Measurements from ENCODE around the gene CCNF.

Gene CCNF

DNA sequence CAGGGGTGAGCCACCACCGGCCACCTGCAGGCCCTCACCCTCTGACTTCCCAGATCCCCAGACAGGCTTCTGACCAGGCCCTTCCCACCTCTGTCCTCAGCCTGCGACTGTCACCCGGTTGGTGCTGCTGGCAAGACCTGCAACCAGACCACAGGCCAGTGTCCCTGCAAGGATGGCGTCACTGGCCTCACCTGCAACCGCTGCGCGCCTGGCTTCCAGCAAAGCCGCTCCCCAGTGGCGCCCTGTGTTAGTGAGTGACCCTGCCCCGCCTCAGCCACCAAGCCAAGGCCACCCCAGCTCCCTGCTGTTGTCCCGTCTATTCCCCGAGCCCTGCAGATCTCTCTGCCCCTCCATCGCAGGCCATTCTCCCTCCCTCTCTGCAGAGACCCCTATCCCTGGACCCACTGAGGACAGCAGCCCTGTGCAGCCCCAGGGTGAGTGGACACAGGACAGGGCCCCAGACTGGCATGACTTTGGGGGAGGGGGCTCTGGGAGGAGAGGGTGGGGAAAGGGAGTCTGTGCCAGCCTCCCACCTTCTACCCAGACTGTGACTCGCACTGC, 43.7 kb downstream of the CCNF start:
- CTCF ChIA-PET = interaction anchor here (0.5 kb wide), 1 partner anchor 217 kb away, joined by 6 read pairs; no protein-coding TSS in a partner anchor
- POLR2A ChIA-PET = interaction anchor here (0.6 to 1.4 kb wide), 2 partner anchors 29 to 38 kb away, joined by 4 to 7 read pairs; no protein-coding TSS in a partner anchor

DNA sequence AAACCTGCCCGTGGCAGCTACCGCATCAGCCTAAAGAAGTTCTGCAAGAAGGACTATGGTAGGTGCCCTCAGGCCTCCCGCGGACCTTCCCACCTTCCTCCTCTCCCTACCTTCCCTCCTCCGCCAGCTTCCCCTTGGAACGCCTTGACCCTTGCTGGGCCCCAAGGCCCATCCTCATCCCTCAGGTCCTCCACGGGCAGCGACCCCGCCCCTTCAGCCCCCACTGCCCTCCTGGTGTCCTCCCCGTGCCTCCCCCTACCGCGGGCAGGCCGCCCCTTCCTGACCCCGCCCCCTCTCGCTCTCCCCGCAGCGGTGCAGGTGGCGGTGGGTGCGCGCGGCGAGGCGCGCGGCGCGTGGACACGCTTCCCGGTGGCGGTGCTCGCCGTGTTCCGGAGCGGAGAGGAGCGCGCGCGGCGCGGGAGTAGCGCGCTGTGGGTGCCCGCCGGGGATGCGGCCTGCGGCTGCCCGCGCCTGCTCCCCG, 44.2 kb downstream of the CCNF start:
- Histone ChIP-seq H3K4me1 (ENCODE audit: control insufficient read depth, insufficient read depth, low read length) (peaks cover 21% of the 10 kb centered on the region), H3K27ac (ENCODE audit: extremely low read depth, low read depth, low read length) (no peak overlapping the region; the same call in 1 of the 2 replicates), H3K36me3 (ENCODE audit: control insufficient read depth in 2 of 2, insufficient read depth in 1 of 2, low read length in 2 of 2) (no peaks in the 10 kb centered on the region), H3K9me3 (ENCODE audit: control insufficient read depth, insufficient read depth, low read depth, low read length) (no peaks in the 10 kb centered on the region), H3K4me3 (ENCODE audit: low read depth, low read length) (no peak overlapping the region; the same call in 1 of the 2 replicates)
- ChIA-PET CTCF (interaction anchor here (0.5 to 1.2 kb wide), 2 partner anchors 27 to 217 kb away, joined by 3 to 6 read pairs; no protein-coding TSS in a partner anchor), POLR2A (interaction anchor here (1.4 kb wide), 1 partner anchor 28 kb away, joined by 7 read pairs; no protein-coding TSS in a partner anchor)
- TF ChIP-seq KLF16 (tag by site-specific recombination; IDR thresholded peaks at IDR 0.05) = 0 out of 2 replicates have a peak, but pooled peaks have one; percentile 39
- TF ChIP-seq ZNF37A (tag by site-specific recombination; IDR thresholded peaks at IDR 0.05) = no peak
- TF ChIP-seq, protein P1, sequence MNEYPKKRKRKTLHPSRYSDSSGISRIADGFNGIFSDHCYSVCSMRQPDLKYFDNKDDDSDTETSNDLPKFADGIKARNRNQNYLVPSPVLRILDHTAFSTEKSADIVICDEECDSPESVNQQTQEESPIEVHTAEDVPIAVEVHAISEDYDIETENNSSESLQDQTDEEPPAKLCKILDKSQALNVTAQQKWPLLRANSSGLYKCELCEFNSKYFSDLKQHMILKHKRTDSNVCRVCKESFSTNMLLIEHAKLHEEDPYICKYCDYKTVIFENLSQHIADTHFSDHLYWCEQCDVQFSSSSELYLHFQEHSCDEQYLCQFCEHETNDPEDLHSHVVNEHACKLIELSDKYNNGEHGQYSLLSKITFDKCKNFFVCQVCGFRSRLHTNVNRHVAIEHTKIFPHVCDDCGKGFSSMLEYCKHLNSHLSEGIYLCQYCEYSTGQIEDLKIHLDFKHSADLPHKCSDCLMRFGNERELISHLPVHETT (tag by site-specific recombination; IDR thresholded peaks at IDR 0.05) = no peak
- TF ChIP-seq OSR2 (tag by site-specific recombination; IDR thresholded peaks at IDR 0.05) = peak; percentile 59
- TF ChIP-seq, protein P2, sequence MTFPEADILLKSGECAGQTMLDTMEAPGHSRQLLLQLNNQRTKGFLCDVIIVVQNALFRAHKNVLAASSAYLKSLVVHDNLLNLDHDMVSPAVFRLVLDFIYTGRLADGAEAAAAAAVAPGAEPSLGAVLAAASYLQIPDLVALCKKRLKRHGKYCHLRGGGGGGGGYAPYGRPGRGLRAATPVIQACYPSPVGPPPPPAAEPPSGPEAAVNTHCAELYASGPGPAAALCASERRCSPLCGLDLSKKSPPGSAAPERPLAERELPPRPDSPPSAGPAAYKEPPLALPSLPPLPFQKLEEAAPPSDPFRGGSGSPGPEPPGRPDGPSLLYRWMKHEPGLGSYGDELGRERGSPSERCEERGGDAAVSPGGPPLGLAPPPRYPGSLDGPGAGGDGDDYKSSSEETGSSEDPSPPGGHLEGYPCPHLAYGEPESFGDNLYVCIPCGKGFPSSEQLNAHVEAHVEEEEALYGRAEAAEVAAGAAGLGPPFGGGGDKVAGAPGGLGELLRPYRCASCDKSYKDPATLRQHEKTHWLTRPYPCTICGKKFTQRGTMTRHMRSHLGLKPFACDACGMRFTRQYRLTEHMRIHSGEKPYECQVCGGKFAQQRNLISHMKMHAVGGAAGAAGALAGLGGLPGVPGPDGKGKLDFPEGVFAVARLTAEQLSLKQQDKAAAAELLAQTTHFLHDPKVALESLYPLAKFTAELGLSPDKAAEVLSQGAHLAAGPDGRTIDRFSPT (tag by site-specific recombination; IDR thresholded peaks at IDR 0.05) = peak; percentile 76
- no peak for TF ChIP-seq ZNF677 (tag by site-specific recombination; IDR thresholded peaks at IDR 0.05)
- TF ChIP-seq ZNF416 (tag by site-specific recombination; IDR thresholded peaks at IDR 0.05) = no peak
- 0 out of 2 replicates have a peak, but pooled peaks have one; percentile 62 for TF ChIP-seq ZBTB7A (tag by site-specific recombination; IDR thresholded peaks at IDR 0.05; ENCODE audit: low read depth)
- no peak for TF ChIP-seq ZNF560 (tag by site-specific recombination; IDR thresholded peaks at IDR 0.05; ENCODE audit: borderline replicate concordance)
- TF ChIP-seq ZNF555 (tag by site-specific recombination; conservative IDR thresholded peaks at IDR 0.05) = no peak
- no peak for TF ChIP-seq ZNF707 (tag by site-specific recombination; IDR thresholded peaks at IDR 0.05)
- peak; percentile 76 for TF ChIP-seq GLIS1 (tag by site-specific recombination; IDR thresholded peaks at IDR 0.05)
- peak; percentile 77 for TF ChIP-seq KLF1 (tag by site-specific recombination; IDR thresholded peaks at IDR 0.05)
- no peak for TF ChIP-seq FEZF1 (tag by site-specific recombination; IDR thresholded peaks at IDR 0.05)

More for the DNA sequence above, 43.7 kb downstream of the CCNF start:
- H3K4me3 ChIP-seq (ENCODE audit: low read depth, low read length) = no peak overlapping the region; the same call in 1 of the 2 replicates
- H3K27ac ChIP-seq (ENCODE audit: extremely low read depth, low read depth, low read length) = no peak overlapping the region
- no peaks in the 10 kb centered on the region for H3K36me3 ChIP-seq (ENCODE audit: control insufficient read depth in 2 of 2, insufficient read depth in 1 of 2, low read length in 2 of 2)
- H3K4me1 ChIP-seq (ENCODE audit: control insufficient read depth, insufficient read depth, low read length) = peaks cover 26% of the 10 kb centered on the region
- TF ChIP-seq KLF7 (tag by site-specific recombination; IDR thresholded peaks at IDR 0.05; ENCODE audit: borderline replicate concordance) = no peak
- TF ChIP-seq ZBTB17 (tag by site-specific recombination; IDR thresholded peaks at IDR 0.05) = 0 out of 2 replicates have a peak, but pooled peaks have one; percentile 11
- TF ChIP-seq ZBTB20 (tag by site-specific recombination; IDR thresholded peaks at IDR 0.05) = 0 out of 2 replicates have a peak, but pooled peaks have one; percentile 24
- TF ChIP-seq ZNF555 (tag by site-specific recombination; conservative IDR thresholded peaks at IDR 0.05) = no peak
- TF ChIP-seq ZNF670 (tag by site-specific recombination; IDR thresholded peaks at IDR 0.05; ENCODE audit: low read depth) = no peak
- no peak for TF ChIP-seq ZNF155 (tag by site-specific recombination; IDR thresholded peaks at IDR 0.05)
- TF ChIP-seq, protein P3, sequence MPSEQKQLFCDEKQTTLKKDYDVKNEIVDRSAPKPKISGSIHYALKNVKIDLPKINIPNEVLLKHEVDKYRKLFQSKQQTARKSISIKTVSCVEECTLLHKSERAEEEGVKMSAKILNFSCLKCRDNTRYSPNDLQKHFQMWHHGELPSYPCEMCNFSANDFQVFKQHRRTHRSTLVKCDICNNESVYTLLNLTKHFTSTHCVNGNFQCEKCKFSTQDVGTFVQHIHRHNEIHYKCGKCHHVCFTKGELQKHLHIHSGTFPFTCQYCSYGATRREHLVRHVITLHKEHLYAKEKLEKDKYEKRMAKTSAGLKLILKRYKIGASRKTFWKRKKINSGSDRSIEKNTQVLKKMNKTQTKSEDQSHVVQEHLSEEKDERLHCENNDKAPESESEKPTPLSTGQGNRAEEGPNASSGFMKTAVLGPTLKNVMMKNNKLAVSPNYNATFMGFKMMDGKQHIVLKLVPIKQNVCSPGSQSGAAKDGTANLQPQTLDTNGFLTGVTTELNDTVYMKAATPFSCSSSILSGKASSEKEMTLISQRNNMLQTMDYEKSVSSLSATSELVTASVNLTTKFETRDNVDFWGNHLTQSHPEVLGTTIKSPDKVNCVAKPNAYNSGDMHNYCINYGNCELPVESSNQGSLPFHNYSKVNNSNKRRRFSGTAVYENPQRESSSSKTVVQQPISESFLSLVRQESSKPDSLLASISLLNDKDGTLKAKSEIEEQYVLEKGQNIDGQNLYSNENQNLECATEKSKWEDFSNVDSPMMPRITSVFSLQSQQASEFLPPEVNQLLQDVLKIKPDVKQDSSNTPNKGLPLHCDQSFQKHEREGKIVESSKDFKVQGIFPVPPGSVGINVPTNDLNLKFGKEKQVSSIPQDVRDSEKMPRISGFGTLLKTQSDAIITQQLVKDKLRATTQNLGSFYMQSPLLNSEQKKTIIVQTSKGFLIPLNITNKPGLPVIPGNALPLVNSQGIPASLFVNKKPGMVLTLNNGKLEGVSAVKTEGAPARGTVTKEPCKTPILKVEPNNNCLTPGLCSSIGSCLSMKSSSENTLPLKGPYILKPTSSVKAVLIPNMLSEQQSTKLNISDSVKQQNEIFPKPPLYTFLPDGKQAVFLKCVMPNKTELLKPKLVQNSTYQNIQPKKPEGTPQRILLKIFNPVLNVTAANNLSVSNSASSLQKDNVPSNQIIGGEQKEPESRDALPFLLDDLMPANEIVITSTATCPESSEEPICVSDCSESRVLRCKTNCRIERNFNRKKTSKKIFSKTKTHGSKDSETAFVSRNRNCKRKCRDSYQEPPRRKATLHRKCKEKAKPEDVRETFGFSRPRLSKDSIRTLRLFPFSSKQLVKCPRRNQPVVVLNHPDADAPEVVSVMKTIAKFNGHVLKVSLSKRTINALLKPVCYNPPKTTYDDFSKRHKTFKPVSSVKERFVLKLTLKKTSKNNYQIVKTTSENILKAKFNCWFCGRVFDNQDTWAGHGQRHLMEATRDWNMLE (tag by site-specific recombination; conservative IDR thresholded peaks at IDR 0.05; ENCODE audit: low read depth) = no peak
- TF ChIP-seq SALL2 (tag by site-specific recombination; IDR thresholded peaks at IDR 0.05; ENCODE audit: borderline replicate concordance) = no peak
- peak; percentile 49; the same call in 1 of the 2 replicates for TF ChIP-seq BCL11B (tag by site-specific recombination; IDR thresholded peaks at IDR 0.05; ENCODE audit: low read depth)
- TF ChIP-seq ZNF843 (tag by site-specific recombination; IDR thresholded peaks at IDR 0.05) = no peak
- TF ChIP-seq, protein P4, sequence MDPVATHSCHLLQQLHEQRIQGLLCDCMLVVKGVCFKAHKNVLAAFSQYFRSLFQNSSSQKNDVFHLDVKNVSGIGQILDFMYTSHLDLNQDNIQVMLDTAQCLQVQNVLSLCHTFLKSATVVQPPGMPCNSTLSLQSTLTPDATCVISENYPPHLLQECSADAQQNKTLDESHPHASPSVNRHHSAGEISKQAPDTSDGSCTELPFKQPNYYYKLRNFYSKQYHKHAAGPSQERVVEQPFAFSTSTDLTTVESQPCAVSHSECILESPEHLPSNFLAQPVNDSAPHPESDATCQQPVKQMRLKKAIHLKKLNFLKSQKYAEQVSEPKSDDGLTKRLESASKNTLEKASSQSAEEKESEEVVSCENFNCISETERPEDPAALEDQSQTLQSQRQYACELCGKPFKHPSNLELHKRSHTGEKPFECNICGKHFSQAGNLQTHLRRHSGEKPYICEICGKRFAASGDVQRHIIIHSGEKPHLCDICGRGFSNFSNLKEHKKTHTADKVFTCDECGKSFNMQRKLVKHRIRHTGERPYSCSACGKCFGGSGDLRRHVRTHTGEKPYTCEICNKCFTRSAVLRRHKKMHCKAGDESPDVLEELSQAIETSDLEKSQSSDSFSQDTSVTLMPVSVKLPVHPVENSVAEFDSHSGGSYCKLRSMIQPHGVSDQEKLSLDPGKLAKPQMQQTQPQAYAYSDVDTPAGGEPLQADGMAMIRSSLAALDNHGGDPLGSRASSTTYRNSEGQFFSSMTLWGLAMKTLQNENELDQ (tag by site-specific recombination; IDR thresholded peaks at IDR 0.05; ENCODE audit: low read depth) = no peak
- TF ChIP-seq SP3 (tag by site-specific recombination; IDR thresholded peaks at IDR 0.05) = no peak
- H3K9me3 ChIP-seq (ENCODE audit: control insufficient read depth, insufficient read depth, low read depth, low read length) = no peaks in the 10 kb centered on the region

Data from HEK293 (cell line).